Mesodermal cell (in vitro differentiated cells): ENCODE measurements around the gene RNF187.

Experiments
- H3K27ac ChIP-seq: 2 replicates; pipeline ENCODE4 v1.7.0; 2013; ENCODE audit warnings: mild to moderate bottlenecking, low read depth, low read length, moderate library complexity; ENCODE audit not compliant: severe bottlenecking
- H3K36me3 ChIP-seq: 2 replicates; pipeline ENCODE4 v1.7.1; 2013; ENCODE audit warnings: mild to moderate bottlenecking, low read length, moderate library complexity; ENCODE audit not compliant: control insufficient read depth, insufficient read depth
- H3K4me1 ChIP-seq: one replicate; pipeline ENCODE4 v1.7.1; 2013; ENCODE audit warnings: mild to moderate bottlenecking, low read length; ENCODE audit not compliant: insufficient read depth, control insufficient read depth, poor library complexity, severe bottlenecking
- H3K4me3 ChIP-seq: 2 replicates; pipeline ENCODE4 v1.7.0; 2013; ENCODE audit warnings: low read length, control low read depth, mild to moderate bottlenecking; ENCODE audit not compliant: insufficient read depth, poor library complexity, severe bottlenecking; ENCODE audit errors: extremely low read depth
- H3K9me3 ChIP-seq: 2 replicates; pipeline ENCODE4 v1.7.1; 2013; ENCODE audit warnings: mild to moderate bottlenecking, low read length, moderate library complexity; ENCODE audit not compliant: control insufficient read depth
- WGBS, 2 experiments: methylation state at CpG; one replicate each; pipeline ENCODE4 v1.1.5; 2013; ENCODE audit warnings: missing lambda C conversion rate in 2 of 2; ENCODE audit not compliant: insufficient coverage in 2 of 2; 5-methylcytosine and 5-hydroxymethylcytosine counted together

Gene RNF187

GRCh38 chr1:228538831-228539230 is 51.6 kb downstream of the RNF187 start:
- no peak overlapping the region for H3K4me3 ChIP-seq
- H3K27ac ChIP-seq = no peak overlapping the region
- no peaks in the 10 kb centered on the region for H3K36me3 ChIP-seq
- H3K4me1 ChIP-seq = no peaks in the 10 kb centered on the region
- peaks cover 8% of the 10 kb centered on the region for H3K9me3 ChIP-seq
- WGBS, 2 experiments = 50 to 72% methylated on average over 1 to 2 of the region's 3 CpGs

- no peak overlapping the region for H3K4me3 ChIP-seq
Observed at GRCh38 chr1:228540161-228540917, 53.2 kb downstream of the RNF187 start.

GRCh38 chr1:228541725-228542124 is 54.5 kb downstream of the RNF187 start:
- no peak overlapping the region for H3K27ac ChIP-seq
- H3K36me3 ChIP-seq = no peaks in the 10 kb centered on the region
- no peak overlapping the region for H3K4me3 ChIP-seq
- peaks cover 8% of the 10 kb centered on the region for H3K9me3 ChIP-seq
- 66 to 82% methylated on average over 4 of the region's 4 CpGs for WGBS, 2 experiments
- no peaks in the 10 kb centered on the region for H3K4me1 ChIP-seq

More at GRCh38 chr1:228540161-228540917, 53.2 kb downstream of the RNF187 start:
- peaks cover 8% of the 10 kb centered on the region for H3K9me3 ChIP-seq
- no peaks in the 10 kb centered on the region for H3K36me3 ChIP-seq
- 44 to 50% methylated on average over 9 of the region's 9 CpGs for WGBS, 2 experiments
- no peak overlapping the region for H3K27ac ChIP-seq
- no peaks in the 10 kb centered on the region for H3K4me1 ChIP-seq

GRCh38 chr1:228542376-228542775 is 55.2 kb downstream of the RNF187 start:
- Histone ChIP-seq H3K4me1 (no peaks in the 10 kb centered on the region), H3K27ac (no peak overlapping the region), H3K36me3 (no peaks in the 10 kb centered on the region), H3K4me3 (no peak overlapping the region), H3K9me3 (peaks cover 4% of the 10 kb centered on the region)
- WGBS, 2 experiments = 50 to 71% methylated on average over 1 of the region's 2 CpGs

GRCh38 chr1:228542981-228543380 is 55.8 kb downstream of the RNF187 start:
- no peaks in the 10 kb centered on the region for H3K4me1 ChIP-seq
- no peaks in the 10 kb centered on the region for H3K9me3 ChIP-seq
- 64 to 66% methylated on average over 5 of the region's 5 CpGs for WGBS, 2 experiments
- H3K4me3 ChIP-seq = no peak overlapping the region
- H3K27ac ChIP-seq = no peak overlapping the region
- no peaks in the 10 kb centered on the region for H3K36me3 ChIP-seq

- no peak overlapping the region for H3K27ac ChIP-seq
- H3K4me3 ChIP-seq = no peak overlapping the region
- no peaks in the 10 kb centered on the region for H3K36me3 ChIP-seq
- 89 to 94% methylated on average over 2 to 3 of the region's 3 CpGs for WGBS, 2 experiments
- no peaks in the 10 kb centered on the region for H3K4me1 ChIP-seq
- H3K9me3 ChIP-seq = no peaks in the 10 kb centered on the region
Observed at GRCh38 chr1:228543396-228543795, 56.2 kb downstream of the RNF187 start.

- Histone ChIP-seq H3K4me3 (no peak overlapping the region), H3K27ac (no peak overlapping the region), H3K9me3 (no peaks in the 10 kb centered on the region), H3K36me3 (no peaks in the 10 kb centered on the region), H3K4me1 (no peaks in the 10 kb centered on the region)
- WGBS, 2 experiments = 53 to 55% methylated on average over 7 of the region's 7 CpGs
Observed at GRCh38 chr1:228544021-228544850, 57.1 kb downstream of the RNF187 start.

GRCh38 chr1:228544921-228545591 is 57.9 kb downstream of the RNF187 start:
- no peaks in the 10 kb centered on the region for H3K4me1 ChIP-seq
- WGBS, 2 experiments = 28 to 53% methylated on average over 4 of the region's 4 CpGs
- H3K9me3 ChIP-seq = no peaks in the 10 kb centered on the region
- no peak overlapping the region for H3K27ac ChIP-seq
- H3K36me3 ChIP-seq = no peaks in the 10 kb centered on the region
- H3K4me3 ChIP-seq = no peak overlapping the region
